SH-SY5Y (cell line): Measurements from ENCODE around the gene PTGER2.

ENCODE experiments used
- GATA2 ChIP-seq: IDR thresholded peaks from 2 replicates; pipeline ENCODE4 v1.6.1; 2011; ENCODE audit warnings: mild to moderate bottlenecking, low read depth, low read length
- GATA3 ChIP-seq: IDR thresholded peaks from 2 replicates; pipeline ENCODE4 v1.6.1; 2011; ENCODE audit warnings: low read depth, mild to moderate bottlenecking, low read length, moderate library complexity

- TF ChIP-seq GATA2 (no peak), GATA3 (no peak)
Observed at GRCh38 chr14:52272375-52272774, 41.7 kb upstream of the PTGER2 start.
